Activated T-helper 1 cell treated with anti-CD3 and anti-CD28 coated beads, Interleukin-12 subunit alpha, Interleukin-12 subunit beta, Interleukin-2, Interleukin-4 antibody, amounts not matched to agents 30 ng/mL and 10 ng/mL and 1 ng/mL, durations not matched to agents 14 hours and 24 hours and 36 hours (primary cell): ENCODE data around the gene RCN1. TPM values are rescaled to one million over a fixed set of nuclear protein-coding genes. Genes with fewer than 3 reads are reported as not detected.

Experiments used
- DNase-seq: peaks from one replicate; pipeline ENCODE4 v3.0.0; 2021; ENCODE audit warnings: low spot score
- H3K27ac Mint-ChIP-seq: one replicate; pipeline ENCODE4 v1.8.0; 2021; ENCODE audit warnings: mild to moderate bottlenecking, mixed read lengths
- H3K27me3 Mint-ChIP-seq: one replicate; pipeline ENCODE4 v1.8.0; 2022; ENCODE audit warnings: mild to moderate bottlenecking, moderate library complexity, mixed read lengths; ENCODE audit not compliant: insufficient read depth
- H3K36me3 Mint-ChIP-seq: one replicate; pipeline ENCODE4 v1.8.0; 2021; ENCODE audit warnings: low read depth, mixed read lengths
- H3K4me1 Mint-ChIP-seq: one replicate; pipeline ENCODE4 v1.8.0; 2021; ENCODE audit warnings: low read depth, mixed read lengths
- H3K4me3 Mint-ChIP-seq: one replicate; pipeline ENCODE4 v1.8.0; 2021; ENCODE audit warnings: mild to moderate bottlenecking, moderate library complexity, mixed read lengths
- H3K9me3 Mint-ChIP-seq: one replicate; pipeline ENCODE4 v1.8.0; 2021; ENCODE audit warnings: mixed read lengths
- intact Hi-C: fragments of 100-400 bp; cut with micrococcal nuclease; formaldehyde crosslinking; loops from one replicate; pipeline ENCODE4 v1.15.1; 2024
- total RNA-seq: library from RNA; stranded (reverse); gene quantifications from 2 replicates; pipeline ENCODE4 v1.2.3, GENCODE V29; 2022

RCN1 gene
- total RNA-seq, 1 donor from 2014 or later: 36.5 TPM

DNA sequence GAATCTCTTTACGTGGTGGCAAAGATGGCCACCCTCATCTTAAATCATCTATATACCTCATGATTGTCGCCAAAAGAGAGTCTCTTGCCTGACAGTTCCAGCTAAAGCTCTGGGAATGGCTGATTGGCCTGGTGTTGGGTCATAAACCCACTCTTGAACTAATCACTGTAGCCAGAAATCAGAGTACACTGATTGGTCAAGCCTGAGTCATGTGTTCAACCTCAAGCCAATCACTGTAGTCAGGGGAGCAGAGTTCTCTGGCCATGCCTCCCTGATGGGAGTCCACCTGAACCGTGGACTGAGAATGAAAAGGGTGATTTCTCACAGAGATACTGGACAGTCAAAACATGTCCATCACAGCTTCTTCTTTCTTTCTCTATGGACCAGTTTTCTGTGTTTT, 45.8 kb downstream of the RCN1 start:
- intact Hi-C loops: no loop called here
- no peak for DNase-seq
- no peak overlapping the region for H3K4me3 Mint-ChIP-seq
- no peaks in the 10 kb centered on the region for H3K36me3 Mint-ChIP-seq
- peaks cover 4% of the 10 kb centered on the region for H3K27me3 Mint-ChIP-seq
- no peaks in the 10 kb centered on the region for H3K4me1 Mint-ChIP-seq
- H3K27ac Mint-ChIP-seq: no peak overlapping the region
- H3K9me3 Mint-ChIP-seq: no peaks in the 10 kb centered on the region

DNA sequence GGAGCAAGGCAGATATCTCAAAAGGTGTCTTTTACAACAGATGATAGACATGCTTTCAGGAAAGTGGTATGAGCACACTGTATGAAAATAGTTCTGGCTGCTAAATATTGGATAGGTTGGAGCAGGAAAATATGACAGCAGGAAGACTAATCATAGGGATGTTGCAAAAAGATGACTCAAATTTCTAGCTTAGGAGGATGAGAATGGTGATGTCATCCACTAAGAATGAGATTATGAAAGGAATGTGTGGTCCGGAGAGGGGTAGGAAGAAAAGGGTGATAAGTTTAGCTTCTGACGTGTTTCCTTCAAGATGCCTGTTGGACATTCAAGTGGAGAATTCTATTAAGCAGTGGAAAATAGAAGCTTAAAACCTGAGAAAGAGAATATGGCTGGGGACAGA, 46.4 kb downstream of the RCN1 start:
- no peaks in the 10 kb centered on the region for H3K4me1 Mint-ChIP-seq
- DNase-seq: no peak
- no peak overlapping the region for H3K4me3 Mint-ChIP-seq
- no peaks in the 10 kb centered on the region for H3K9me3 Mint-ChIP-seq
- H3K36me3 Mint-ChIP-seq: no peaks in the 10 kb centered on the region
- no peak overlapping the region for H3K27ac Mint-ChIP-seq
- H3K27me3 Mint-ChIP-seq: peaks cover 4% of the 10 kb centered on the region
- intact Hi-C loops: no loop called here

DNA sequence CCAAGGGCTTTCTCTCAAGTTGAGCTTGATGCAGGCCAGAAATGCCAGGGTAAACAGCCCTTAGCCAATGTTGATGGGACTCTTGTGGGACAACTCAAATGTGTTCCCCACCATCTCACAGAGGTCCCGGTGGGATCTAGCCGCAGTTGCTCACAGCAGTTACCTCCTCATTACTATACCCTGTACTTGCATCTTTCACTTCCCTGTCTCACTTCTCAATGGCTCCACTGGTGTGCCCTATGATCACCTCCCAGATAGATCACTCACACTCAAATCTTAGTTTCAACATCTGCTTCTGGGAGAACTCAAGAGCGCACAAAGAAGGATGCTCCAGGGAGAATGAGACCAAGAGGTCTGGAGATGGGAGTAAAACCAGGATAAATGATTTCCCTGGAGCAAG, 47.0 kb downstream of the RCN1 start:
- H3K36me3 Mint-ChIP-seq: no peaks in the 10 kb centered on the region
- DNase-seq: no peak
- no peak overlapping the region for H3K4me3 Mint-ChIP-seq
- H3K4me1 Mint-ChIP-seq: no peaks in the 10 kb centered on the region
- H3K27ac Mint-ChIP-seq: no peak overlapping the region
- intact Hi-C loops: no loop called here
- H3K27me3 Mint-ChIP-seq: peaks cover 4% of the 10 kb centered on the region
- no peaks in the 10 kb centered on the region for H3K9me3 Mint-ChIP-seq

DNA sequence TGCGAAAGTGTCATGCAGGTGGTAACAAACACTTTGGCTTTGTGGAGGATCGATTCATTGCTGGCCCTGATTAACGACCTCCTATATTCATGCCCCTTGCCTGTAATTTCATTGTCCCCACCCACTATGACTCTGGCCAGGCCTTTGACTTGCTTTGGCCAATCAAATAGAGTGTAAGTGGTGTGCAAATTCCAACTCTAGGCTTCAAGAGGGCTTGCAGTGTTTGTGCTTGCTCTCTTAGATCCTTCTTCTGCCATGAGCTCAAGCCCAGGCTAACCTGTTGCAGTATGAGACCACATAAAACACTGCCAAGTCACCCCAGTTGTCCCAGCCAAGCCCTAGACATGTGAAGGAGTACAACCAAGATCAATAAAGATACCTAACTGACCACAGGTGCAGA, 48.0 kb downstream of the RCN1 start:
- Mint-ChIP-seq H3K4me3 (no peak overlapping the region), H3K9me3 (no peaks in the 10 kb centered on the region), H3K4me1 (no peaks in the 10 kb centered on the region), H3K27me3 (peaks cover 4% of the 10 kb centered on the region), H3K27ac (no peak overlapping the region), H3K36me3 (no peaks in the 10 kb centered on the region)
- no peak for DNase-seq
- intact Hi-C loops: no loop called here

DNA sequence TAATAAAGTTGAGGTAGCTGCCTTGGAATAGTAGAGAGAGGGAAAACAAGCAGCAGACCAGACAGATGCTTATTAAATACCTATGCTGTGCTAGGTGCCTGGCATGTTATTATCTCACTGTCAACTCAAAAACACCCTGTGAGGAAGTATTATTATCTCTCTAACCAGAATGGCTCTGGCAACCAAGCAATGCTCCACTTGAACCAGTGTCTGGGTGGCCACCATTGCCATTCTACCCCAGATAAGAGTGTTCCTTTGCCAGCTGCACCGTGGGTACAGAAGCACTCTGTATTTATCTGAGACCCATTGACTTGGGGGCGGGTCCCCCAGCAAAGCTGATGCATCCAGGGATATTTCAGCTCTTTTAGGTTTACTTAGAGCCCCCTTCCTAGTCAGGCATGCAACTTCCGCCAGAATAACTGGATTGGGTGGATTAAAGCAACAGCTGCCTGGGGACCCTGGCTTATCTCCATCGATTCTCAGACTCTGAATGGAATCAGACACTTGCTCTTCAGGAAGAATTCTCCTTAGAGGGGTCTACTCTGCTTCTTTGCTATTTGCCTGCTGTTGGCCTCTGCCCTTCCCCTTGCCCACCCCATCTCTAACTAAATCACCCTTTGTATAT, 49.1 kb downstream of the RCN1 start:
- Mint-ChIP-seq H3K4me1 (no peaks in the 10 kb centered on the region), H3K9me3 (no peaks in the 10 kb centered on the region), H3K27ac (no peak overlapping the region), H3K4me3 (no peak overlapping the region), H3K27me3 (peaks cover 4% of the 10 kb centered on the region), H3K36me3 (no peaks in the 10 kb centered on the region)
- intact Hi-C loops: no loop called here
- no peak for DNase-seq

DNA sequence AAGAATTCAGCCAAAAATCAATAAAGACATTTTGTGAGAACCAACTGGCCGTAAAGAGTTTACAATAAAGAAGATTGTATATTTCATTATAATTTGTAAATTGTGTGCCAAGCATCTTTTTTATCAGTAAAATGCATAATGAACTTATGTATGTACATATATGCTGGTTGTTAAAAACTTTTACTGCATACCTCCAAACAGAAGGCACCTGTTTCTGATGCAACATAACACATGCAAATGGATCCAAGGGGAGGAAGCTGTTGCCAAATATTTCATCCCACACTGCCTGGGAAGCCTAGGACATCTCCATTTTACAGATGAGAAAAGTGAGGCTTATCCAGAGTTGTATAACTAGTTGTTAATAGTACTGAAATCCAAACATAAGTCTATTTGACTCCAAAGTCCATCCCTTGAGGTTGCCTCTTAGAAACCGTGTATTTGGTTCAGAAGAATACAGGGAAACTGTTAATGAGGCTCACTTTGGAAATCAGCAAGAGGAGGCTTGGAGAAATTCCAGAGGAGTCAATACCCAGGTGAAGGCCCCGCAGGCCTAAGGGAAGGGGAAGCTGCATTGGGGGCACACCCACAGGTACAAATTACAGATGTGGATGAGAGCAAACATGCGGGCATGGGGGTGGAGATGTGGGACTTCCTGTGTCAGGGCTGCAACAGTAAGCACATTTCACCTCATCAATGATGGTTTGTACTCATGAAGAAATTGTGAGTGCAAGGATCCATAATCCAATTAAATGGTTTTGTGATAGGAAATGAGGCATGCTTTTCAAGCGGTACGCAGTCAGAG, 51.1 kb downstream of the RCN1 start:
- DNase-seq: no peak
- no peaks in the 10 kb centered on the region for H3K36me3 Mint-ChIP-seq

DNA sequence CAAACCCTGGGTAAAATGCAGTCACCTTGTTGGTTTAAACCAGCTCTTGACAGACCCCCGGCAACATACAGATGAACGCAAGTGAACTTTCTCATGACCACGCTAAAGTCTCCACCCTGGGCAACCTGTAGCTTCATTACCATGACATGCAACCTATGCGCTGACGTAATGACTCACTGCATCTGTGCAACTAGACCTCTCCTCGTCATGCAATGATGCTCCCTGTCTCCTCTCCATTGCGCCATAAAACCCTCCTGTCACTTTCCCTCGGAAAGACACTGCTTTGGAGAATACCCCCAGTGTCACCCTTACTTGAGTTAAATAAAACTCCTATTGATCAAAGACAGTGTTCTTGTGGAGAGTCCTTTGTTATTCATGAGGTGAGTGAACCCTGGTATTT, 52.5 kb downstream of the RCN1 start:
- DNase-seq: no peak
- no peak overlapping the region for H3K4me3 Mint-ChIP-seq
- peaks cover 2% of the 10 kb centered on the region for H3K27me3 Mint-ChIP-seq
- H3K27ac Mint-ChIP-seq: no peak overlapping the region
- H3K9me3 Mint-ChIP-seq: peaks cover 3% of the 10 kb centered on the region
- H3K4me1 Mint-ChIP-seq: no peaks in the 10 kb centered on the region
- intact Hi-C loops: no loop called here
- H3K36me3 Mint-ChIP-seq: no peaks in the 10 kb centered on the region

More for the DNA sequence above, 51.1 kb downstream of the RCN1 start:
- Mint-ChIP-seq H3K4me1 (no peaks in the 10 kb centered on the region), H3K4me3 (no peak overlapping the region), H3K27me3 (peaks cover 4% of the 10 kb centered on the region), H3K27ac (no peak overlapping the region), H3K9me3 (peaks cover 3% of the 10 kb centered on the region)
- intact Hi-C loops: no loop called here

DNA sequence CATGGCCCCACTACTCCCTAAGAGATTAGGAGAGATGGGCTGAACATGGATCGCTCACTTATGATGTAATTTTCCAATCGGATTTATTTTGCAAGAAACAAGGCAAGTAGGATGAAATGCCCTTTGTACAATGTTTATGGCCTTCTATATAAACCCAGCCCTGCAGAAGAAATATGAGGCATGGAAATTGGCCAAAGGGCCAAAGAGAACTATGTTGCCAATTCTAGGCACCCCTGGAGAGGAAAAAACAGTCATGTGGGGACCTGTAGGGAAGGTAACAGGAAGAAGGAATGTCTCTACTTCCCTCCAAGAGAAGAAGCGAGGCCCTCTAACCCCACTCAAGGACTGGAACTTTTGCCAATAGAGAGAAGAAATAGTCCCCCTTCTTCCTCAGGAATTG, 54.4 kb downstream of the RCN1 start:
- Mint-ChIP-seq H3K27ac (no peak overlapping the region), H3K9me3 (peaks cover 3% of the 10 kb centered on the region), H3K4me1 (no peaks in the 10 kb centered on the region), H3K27me3 (peaks cover 2% of the 10 kb centered on the region), H3K36me3 (no peaks in the 10 kb centered on the region), H3K4me3 (no peak overlapping the region)
- no peak for DNase-seq
- intact Hi-C loops: no loop called here

DNA sequence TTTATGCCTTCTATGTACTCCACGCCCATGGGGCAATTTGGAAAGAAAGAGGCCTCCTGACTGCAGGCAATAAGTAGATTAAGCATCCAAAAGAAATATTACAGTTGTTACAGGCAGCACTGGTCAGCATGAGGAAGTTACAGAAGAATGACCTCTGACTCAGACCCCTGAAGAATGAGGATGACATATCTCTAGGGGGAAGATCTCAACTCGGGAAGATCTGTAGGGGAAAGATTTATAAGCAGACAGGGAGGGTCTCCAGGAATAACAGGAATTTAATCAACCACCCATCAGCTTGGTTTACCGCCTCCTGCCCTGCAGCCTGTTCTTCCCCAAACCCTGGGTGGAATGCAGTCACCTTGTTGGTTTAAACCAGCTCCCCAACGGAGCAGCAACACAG, 58.0 kb downstream of the RCN1 start:
- H3K27me3 Mint-ChIP-seq: peaks cover 5% of the 10 kb centered on the region
- intact Hi-C loops: no loop called here
- no peaks in the 10 kb centered on the region for H3K4me1 Mint-ChIP-seq
- H3K9me3 Mint-ChIP-seq: peaks cover 3% of the 10 kb centered on the region
- H3K4me3 Mint-ChIP-seq: no peak overlapping the region
- no peak overlapping the region for H3K27ac Mint-ChIP-seq
- DNase-seq: no peak
- H3K36me3 Mint-ChIP-seq: no peaks in the 10 kb centered on the region

DNA sequence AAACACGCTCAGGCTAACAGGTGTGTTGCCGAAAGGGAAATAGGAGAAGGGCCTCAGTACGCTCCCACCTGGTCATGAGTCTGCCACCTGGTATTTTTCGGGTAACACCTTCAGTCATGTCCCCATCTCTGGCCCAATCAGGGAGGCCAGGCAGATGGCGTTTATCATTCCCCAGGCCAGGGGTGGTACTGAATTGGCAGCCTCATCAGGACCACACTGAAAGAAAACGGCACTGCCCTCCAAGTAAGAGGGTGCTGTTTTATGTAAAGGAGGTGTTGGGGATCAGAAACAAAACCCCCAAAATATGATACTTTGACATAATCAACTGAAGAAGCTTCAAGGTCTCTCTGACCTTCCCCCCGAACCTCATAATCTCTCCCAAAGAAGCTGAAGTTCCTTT, 58.9 kb downstream of the RCN1 start:
- Mint-ChIP-seq H3K4me1 (no peaks in the 10 kb centered on the region), H3K36me3 (no peaks in the 10 kb centered on the region), H3K9me3 (peaks cover 3% of the 10 kb centered on the region), H3K27me3 (peaks cover 5% of the 10 kb centered on the region), H3K4me3 (no peak overlapping the region), H3K27ac (no peak overlapping the region)
- no peak for DNase-seq
- intact Hi-C loops: no loop called here

DNA sequence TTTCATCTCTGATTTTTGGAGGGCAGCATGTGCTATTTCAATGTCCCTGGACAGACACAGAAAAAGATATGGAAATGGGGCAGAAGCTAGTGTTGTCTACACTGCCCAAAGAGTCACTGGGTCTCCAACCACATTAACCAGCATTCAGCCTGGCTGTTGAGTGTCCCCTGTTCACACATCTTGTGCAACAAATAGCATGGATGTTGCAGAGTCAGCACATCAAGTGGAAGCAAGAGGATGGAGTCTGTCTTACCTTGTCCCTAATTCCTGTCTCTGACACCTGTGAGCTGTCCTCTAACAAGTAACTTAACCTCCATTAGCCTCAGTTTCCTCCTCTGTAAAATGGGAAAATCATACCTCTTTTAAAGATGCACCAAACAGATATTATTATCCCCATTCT, 60.2 kb downstream of the RCN1 start:
- Mint-ChIP-seq H3K4me1 (no peaks in the 10 kb centered on the region), H3K27me3 (peaks cover 7% of the 10 kb centered on the region)

DNA sequence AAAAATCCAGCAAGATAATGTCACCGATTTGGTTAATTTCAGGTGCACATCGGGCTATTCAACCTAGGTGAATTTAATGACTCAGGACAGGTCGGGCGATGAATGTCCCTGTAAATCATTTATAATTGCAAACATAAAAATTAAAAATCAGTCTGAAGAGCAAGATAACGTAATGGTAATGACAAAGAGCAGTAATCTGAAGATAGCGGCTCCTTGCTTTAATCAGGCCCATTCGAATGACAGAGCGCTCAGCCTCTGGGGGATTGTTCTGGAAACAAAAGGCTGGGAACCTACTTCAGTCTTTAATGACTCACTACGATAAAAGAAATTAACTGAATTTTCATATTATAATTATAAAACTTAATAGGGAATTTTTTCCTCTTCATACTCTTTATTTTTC, 61.3 kb downstream of the RCN1 start:
- Mint-ChIP-seq H3K27me3 (peaks cover 5% of the 10 kb centered on the region), H3K9me3 (no peaks in the 10 kb centered on the region), H3K4me3 (no peak overlapping the region), H3K4me1 (no peaks in the 10 kb centered on the region), H3K36me3 (no peaks in the 10 kb centered on the region), H3K27ac (no peak overlapping the region)
- no peak for DNase-seq
- intact Hi-C loops: no loop called here

More for the DNA sequence above, 60.2 kb downstream of the RCN1 start:
- H3K27ac Mint-ChIP-seq: no peak overlapping the region
- no peak for DNase-seq
- H3K9me3 Mint-ChIP-seq: peaks cover 3% of the 10 kb centered on the region
- no peak overlapping the region for H3K4me3 Mint-ChIP-seq
- no peaks in the 10 kb centered on the region for H3K36me3 Mint-ChIP-seq
- intact Hi-C loops: no loop called here

DNA sequence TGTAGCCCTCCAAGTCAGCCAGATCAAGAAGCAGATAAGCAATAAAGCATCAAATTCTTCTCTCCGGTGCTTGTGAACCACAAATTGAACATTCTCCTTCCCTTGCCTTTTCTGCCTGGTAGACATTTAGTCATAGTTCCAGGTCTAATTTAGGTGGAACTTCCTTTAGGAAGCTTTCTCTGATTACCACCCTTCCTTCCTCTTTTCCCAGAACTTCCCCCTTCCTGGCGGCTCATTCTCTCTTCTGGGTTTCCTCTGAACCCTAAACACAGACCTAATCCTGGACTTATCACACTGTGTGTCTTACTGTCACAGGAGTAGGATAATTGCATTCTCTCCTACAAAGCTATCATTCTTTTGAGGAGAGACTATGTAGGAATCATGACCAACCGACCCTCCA, 61.9 kb downstream of the RCN1 start:
- no peaks in the 10 kb centered on the region for H3K36me3 Mint-ChIP-seq
- DNase-seq: no peak
- H3K27me3 Mint-ChIP-seq: peaks cover 5% of the 10 kb centered on the region
- H3K9me3 Mint-ChIP-seq: no peaks in the 10 kb centered on the region
- no peaks in the 10 kb centered on the region for H3K4me1 Mint-ChIP-seq
- H3K27ac Mint-ChIP-seq: no peak overlapping the region
- intact Hi-C loops: no loop called here
- no peak overlapping the region for H3K4me3 Mint-ChIP-seq
